ENCODE results near the gene MAPK8.

Gene MAPK8

GRCh38 chr10:48442809-48443177 is 136.3 kb downstream of the MAPK8 start:
- Histone ChIP-seq H3K4me3 (ENCODE audit: low read length) (no peak overlapping the region), H3K4me1 (ENCODE audit: control insufficient read depth, insufficient read depth, low read length) (no peaks in the 10 kb centered on the region), H3K9ac (ENCODE audit: low read length) (no peak overlapping the region), H3K36me3 (ENCODE audit: control insufficient read depth, insufficient read depth, low read length) (no peaks in the 10 kb centered on the region), H3K27ac (ENCODE audit: low read depth, low read length) (no peak overlapping the region), H3K27me3 (ENCODE audit: control insufficient read depth, insufficient read depth, low read length) (no peaks in the 10 kb centered on the region)

GRCh38 chr10:48444266-48444665 is 137.8 kb downstream of the MAPK8 start:
- H3K4me3 ChIP-seq (ENCODE audit: low read length): no peak overlapping the region
- no peaks in the 10 kb centered on the region for H3K27me3 ChIP-seq (ENCODE audit: control insufficient read depth, insufficient read depth, low read length)
- H3K4me1 ChIP-seq (ENCODE audit: control insufficient read depth, insufficient read depth, low read length): no peaks in the 10 kb centered on the region
- H3K36me3 ChIP-seq (ENCODE audit: control insufficient read depth, insufficient read depth, low read length): no peaks in the 10 kb centered on the region
- no peak overlapping the region for H3K27ac ChIP-seq (ENCODE audit: low read depth, low read length)
- H3K9ac ChIP-seq (ENCODE audit: low read length): no peak overlapping the region

DNA sequence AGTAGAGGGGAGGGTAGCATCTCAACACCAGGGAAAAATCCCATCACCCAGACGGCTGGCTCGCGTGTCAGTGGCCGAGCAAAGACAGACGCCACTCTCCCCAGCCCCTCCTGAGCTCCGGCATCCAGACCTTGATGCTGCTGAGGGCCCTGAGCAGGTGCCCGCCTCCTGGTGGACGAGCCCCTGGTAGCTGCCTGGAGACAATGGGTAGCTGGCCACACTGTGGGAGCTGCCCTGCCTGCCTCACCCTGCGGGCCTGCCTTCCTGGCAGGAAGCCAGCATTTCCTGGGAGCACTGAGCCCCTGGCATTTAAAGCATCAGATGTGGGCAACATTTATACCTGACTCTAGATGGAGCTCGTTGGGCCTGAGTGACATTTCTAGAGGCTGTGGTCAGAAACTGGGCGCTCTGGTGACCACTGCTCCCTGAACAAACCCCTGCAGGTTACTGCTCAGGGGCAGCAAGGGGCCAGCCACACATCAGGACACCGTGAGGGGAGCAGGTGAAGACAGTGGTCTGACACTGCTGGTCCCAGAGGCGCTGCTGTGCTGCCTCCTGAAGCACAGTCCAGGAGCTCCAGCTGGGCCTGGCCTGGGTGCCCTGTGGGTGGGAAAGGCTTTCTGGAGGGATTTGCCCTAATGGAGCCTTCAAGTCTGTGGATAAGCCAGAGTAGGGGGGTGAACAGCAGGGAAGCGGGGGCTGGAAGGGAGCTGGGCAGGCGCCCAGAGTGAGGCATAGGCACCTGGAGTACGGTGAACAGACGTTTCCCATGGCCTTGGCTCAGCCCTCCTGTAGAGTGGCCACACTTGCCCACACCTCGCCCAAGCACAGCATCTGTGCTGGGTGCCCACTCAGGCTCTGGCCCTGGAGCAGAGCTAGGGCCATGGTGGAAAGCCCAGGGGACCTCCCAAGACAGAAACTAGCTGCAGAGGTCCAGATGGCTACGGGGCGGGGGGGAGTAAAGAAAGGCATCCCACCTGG is 138.7 kb downstream of the MAPK8 start:
- Histone ChIP-seq H3K36me3 (ENCODE audit: control insufficient read depth, insufficient read depth, low read length) (no peaks in the 10 kb centered on the region), H3K4me3 (ENCODE audit: low read length) (no peak overlapping the region), H3K27me3 (ENCODE audit: control insufficient read depth, insufficient read depth, low read length) (no peaks in the 10 kb centered on the region), H3K4me1 (ENCODE audit: control insufficient read depth, insufficient read depth, low read length) (no peaks in the 10 kb centered on the region), H3K27ac (ENCODE audit: low read depth, low read length) (no peak overlapping the region), H3K9ac (ENCODE audit: low read length) (no peak overlapping the region)

GRCh38 chr10:48445932-48446331 is 139.5 kb downstream of the MAPK8 start:
- Histone ChIP-seq H3K27me3 (ENCODE audit: control insufficient read depth, insufficient read depth, low read length) (no peaks in the 10 kb centered on the region), H3K9ac (ENCODE audit: low read length) (no peak overlapping the region), H3K27ac (ENCODE audit: low read depth, low read length) (no peak overlapping the region), H3K4me1 (ENCODE audit: control insufficient read depth, insufficient read depth, low read length) (no peaks in the 10 kb centered on the region), H3K36me3 (ENCODE audit: control insufficient read depth, insufficient read depth, low read length) (no peaks in the 10 kb centered on the region), H3K4me3 (ENCODE audit: low read length) (no peak overlapping the region)

GRCh38 chr10:48446785-48447184 is 140.3 kb downstream of the MAPK8 start:
- Histone ChIP-seq H3K4me3 (ENCODE audit: low read length) (no peak overlapping the region), H3K9ac (ENCODE audit: low read length) (no peak overlapping the region), H3K27ac (ENCODE audit: low read depth, low read length) (no peak overlapping the region), H3K4me1 (ENCODE audit: control insufficient read depth, insufficient read depth, low read length) (no peaks in the 10 kb centered on the region), H3K36me3 (ENCODE audit: control insufficient read depth, insufficient read depth, low read length) (no peaks in the 10 kb centered on the region), H3K27me3 (ENCODE audit: control insufficient read depth, insufficient read depth, low read length) (no peaks in the 10 kb centered on the region)

GRCh38 chr10:48447356-48448215 is 141.1 kb downstream of the MAPK8 start:
- Histone ChIP-seq H3K9ac (ENCODE audit: low read length) (no peak overlapping the region), H3K27ac (ENCODE audit: low read depth, low read length) (no peak overlapping the region), H3K27me3 (ENCODE audit: control insufficient read depth, insufficient read depth, low read length) (no peaks in the 10 kb centered on the region), H3K4me1 (ENCODE audit: control insufficient read depth, insufficient read depth, low read length) (no peaks in the 10 kb centered on the region), H3K36me3 (ENCODE audit: control insufficient read depth, insufficient read depth, low read length) (no peaks in the 10 kb centered on the region), H3K4me3 (ENCODE audit: low read length) (no peak overlapping the region)

GRCh38 chr10:48448796-48449195 is 142.3 kb downstream of the MAPK8 start:
- Histone ChIP-seq H3K4me1 (ENCODE audit: control insufficient read depth, insufficient read depth, low read length) (no peaks in the 10 kb centered on the region), H3K27ac (ENCODE audit: low read depth, low read length) (no peak overlapping the region), H3K27me3 (ENCODE audit: control insufficient read depth, insufficient read depth, low read length) (no peaks in the 10 kb centered on the region), H3K9ac (ENCODE audit: low read length) (no peak overlapping the region), H3K36me3 (ENCODE audit: control insufficient read depth, insufficient read depth, low read length) (no peaks in the 10 kb centered on the region), H3K4me3 (ENCODE audit: low read length) (no peak overlapping the region)

GRCh38 chr10:48449501-48450232 is 143.2 kb downstream of the MAPK8 start:
- Histone ChIP-seq H3K4me1 (ENCODE audit: control insufficient read depth, insufficient read depth, low read length) (no peaks in the 10 kb centered on the region), H3K27me3 (ENCODE audit: control insufficient read depth, insufficient read depth, low read length) (no peaks in the 10 kb centered on the region), H3K9ac (ENCODE audit: low read length) (no peak overlapping the region), H3K27ac (ENCODE audit: low read depth, low read length) (no peak overlapping the region), H3K36me3 (ENCODE audit: control insufficient read depth, insufficient read depth, low read length) (no peaks in the 10 kb centered on the region), H3K4me3 (ENCODE audit: low read length) (no peak overlapping the region)

DNA sequence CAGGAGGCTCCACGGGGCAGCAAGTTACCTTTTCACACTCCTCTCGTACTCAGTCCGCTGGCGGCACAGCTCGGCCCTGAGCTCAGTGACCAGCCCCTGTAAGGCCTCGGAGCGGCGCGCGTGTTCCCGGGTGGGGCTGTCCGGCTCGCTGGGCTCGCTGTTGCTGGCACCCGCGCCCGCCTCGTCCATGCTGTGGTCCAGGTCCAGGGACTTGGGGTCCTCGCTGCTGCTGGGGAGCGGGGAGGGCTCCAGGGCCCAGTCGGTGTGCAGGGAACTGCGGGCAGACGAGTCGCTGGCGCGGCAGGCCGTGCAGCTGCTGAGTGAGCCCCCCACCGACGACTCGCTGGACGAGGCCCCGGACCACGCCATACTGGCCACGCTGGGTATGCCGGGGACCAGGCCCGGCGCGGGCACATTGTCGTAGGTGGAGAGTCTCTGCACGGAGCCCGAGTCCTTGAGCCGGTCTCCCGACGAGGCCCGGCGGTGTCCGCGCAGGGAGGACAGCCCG is 143.8 kb downstream of the MAPK8 start:
- no peaks in the 10 kb centered on the region for H3K27me3 ChIP-seq (ENCODE audit: control insufficient read depth, insufficient read depth, low read length)
- H3K4me1 ChIP-seq (ENCODE audit: control insufficient read depth, insufficient read depth, low read length): no peaks in the 10 kb centered on the region
- H3K27ac ChIP-seq (ENCODE audit: low read depth, low read length): no peak overlapping the region
- H3K9ac ChIP-seq (ENCODE audit: low read length): no peak overlapping the region
- no peak overlapping the region for H3K4me3 ChIP-seq (ENCODE audit: low read length)
- H3K36me3 ChIP-seq (ENCODE audit: control insufficient read depth, insufficient read depth, low read length): no peaks in the 10 kb centered on the region

GRCh38 chr10:48450741-48451466 is 144.4 kb downstream of the MAPK8 start:
- Histone ChIP-seq H3K27me3 (ENCODE audit: control insufficient read depth, insufficient read depth, low read length) (no peaks in the 10 kb centered on the region), H3K4me1 (ENCODE audit: control insufficient read depth, insufficient read depth, low read length) (no peaks in the 10 kb centered on the region), H3K36me3 (ENCODE audit: control insufficient read depth, insufficient read depth, low read length) (no peaks in the 10 kb centered on the region), H3K27ac (ENCODE audit: low read depth, low read length) (no peak overlapping the region), H3K4me3 (ENCODE audit: low read length) (no peak overlapping the region), H3K9ac (ENCODE audit: low read length) (no peak overlapping the region)

DNA sequence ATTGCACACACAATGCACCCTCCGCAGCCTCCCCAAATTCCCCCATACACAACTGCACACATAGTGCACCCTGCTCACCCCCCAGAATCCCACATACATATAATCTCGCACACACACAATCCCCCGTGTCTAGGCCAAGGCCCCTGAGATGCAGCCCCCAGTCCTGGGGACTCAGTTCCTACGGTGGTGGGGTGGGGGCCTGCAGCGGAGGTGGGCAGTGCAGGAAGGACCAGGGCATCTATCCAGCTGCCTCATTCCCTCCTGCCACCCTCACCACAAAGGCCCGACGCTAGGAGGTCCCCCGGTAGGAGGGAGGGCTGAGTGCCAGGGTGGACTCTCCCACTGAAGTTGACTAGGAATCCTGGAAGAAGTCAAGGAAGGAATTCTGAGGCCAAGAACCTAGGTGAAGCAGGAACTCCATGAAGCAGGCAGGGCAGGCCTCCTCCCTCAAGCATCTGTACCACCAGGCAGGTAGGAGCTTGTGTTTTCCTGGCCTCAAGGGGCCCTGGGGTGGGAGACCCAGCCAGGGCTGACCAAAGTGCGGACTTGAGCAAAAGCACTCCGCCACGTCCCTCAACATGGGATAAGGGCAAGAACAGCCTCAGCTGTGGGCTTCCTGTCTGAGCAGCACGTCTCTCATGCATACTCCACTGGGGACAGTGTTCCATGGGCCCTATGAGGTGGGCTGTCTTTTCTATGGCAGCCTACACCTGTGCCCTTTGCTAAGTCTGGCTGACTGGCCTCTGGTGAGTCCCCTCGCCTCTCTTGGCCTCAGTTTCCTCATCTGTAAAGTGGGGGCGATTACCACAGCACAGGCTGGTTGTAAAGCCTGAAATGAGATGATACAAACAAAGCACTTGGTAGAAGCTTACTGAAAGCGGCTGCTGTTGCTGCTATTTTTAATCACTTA is 145.7 kb downstream of the MAPK8 start:
- Histone ChIP-seq H3K36me3 (ENCODE audit: control insufficient read depth, insufficient read depth, low read length) (no peaks in the 10 kb centered on the region), H3K4me3 (ENCODE audit: low read length) (no peak overlapping the region), H3K27ac (ENCODE audit: low read depth, low read length) (no peak overlapping the region), H3K4me1 (ENCODE audit: control insufficient read depth, insufficient read depth, low read length) (no peaks in the 10 kb centered on the region), H3K27me3 (ENCODE audit: control insufficient read depth, insufficient read depth, low read length) (no peaks in the 10 kb centered on the region), H3K9ac (ENCODE audit: low read length) (no peak overlapping the region)

All from rectal smooth muscle tissue (tissue), 1 donor.